GM23248 (cell line): ENCODE measurements around the gene MYLK. TPM values are rescaled to one million over a fixed set of nuclear protein-coding genes. Genes with fewer than 3 reads are reported as not detected.

Experiments used
- DNase-seq: peaks from one replicate; pipeline ENCODE4 v3.0.0-alpha.2; 2015
- H2AFZ ChIP-seq: fragments of 200-600 bp; sonication (generic); 2 replicates; pipeline ENCODE4 v1.6.1; 2016; ENCODE audit warnings: antibody characterized with exemption
- H3F3A ChIP-seq: fragments of 200-600 bp; sonication (generic); 2 replicates; pipeline ENCODE4 v1.6.1; 2016; ENCODE audit warnings: mild to moderate bottlenecking, antibody characterized with exemption, mixed run types; ENCODE audit not compliant: insufficient read depth
- H3K27ac ChIP-seq: fragments of 200-600 bp; sonication (generic); 2 replicates; pipeline ENCODE4 v1.5.1; 2016; ENCODE audit warnings: mild to moderate bottlenecking
- H3K27me3 ChIP-seq: fragments of 200-600 bp; sonication (generic); replicated peaks from 2 replicates; pipeline ENCODE4 v1.6.1; 2016; ENCODE audit warnings: mild to moderate bottlenecking; ENCODE audit not compliant: insufficient read depth
- H3K36me3 ChIP-seq: fragments of 200-600 bp; sonication (generic); 2 replicates; pipeline ENCODE4 v1.6.1; 2016; ENCODE audit warnings: low read depth, mild to moderate bottlenecking
- H3K4me1 ChIP-seq: fragments of 200-600 bp; sonication (generic); 2 replicates; pipeline ENCODE4 v1.6.1; 2016; ENCODE audit warnings: mild to moderate bottlenecking; ENCODE audit not compliant: insufficient read depth
- H3K4me2 ChIP-seq: fragments of 200-600 bp; sonication (generic); one replicate; pipeline ENCODE4 v1.6.1; 2016; ENCODE audit warnings: mild to moderate bottlenecking; ENCODE audit not compliant: unreplicated experiment
- H3K4me3 ChIP-seq: fragments of 200-600 bp; sonication (generic); 2 replicates; pipeline ENCODE4 v1.5.1; 2016; ENCODE audit warnings: mild to moderate bottlenecking
- H3K79me2 ChIP-seq: fragments of 200-600 bp; sonication (generic); 2 replicates; pipeline ENCODE4 v1.6.1; 2016; ENCODE audit warnings: mild to moderate bottlenecking; ENCODE audit not compliant: insufficient read depth
- H3K9ac ChIP-seq: fragments of 200-600 bp; sonication (generic); 2 replicates; pipeline ENCODE4 v1.6.1; 2016; ENCODE audit warnings: mild to moderate bottlenecking
- H3K9me2 ChIP-seq: fragments of 200-600 bp; sonication (generic); 2 replicates; pipeline ENCODE4 v1.6.1; 2016; ENCODE audit warnings: mixed run types, mild to moderate bottlenecking, moderate library complexity; ENCODE audit not compliant: insufficient read depth
- H3K9me3 ChIP-seq: fragments of 200-600 bp; sonication (generic); one replicate; pipeline ENCODE4 v1.6.1; 2017; ENCODE audit warnings: low read depth
- H4K20me1 ChIP-seq: fragments of 200-600 bp; sonication (generic); 2 replicates; pipeline ENCODE4 v1.6.0; 2016; ENCODE audit not compliant: insufficient read depth
- EZH2 ChIP-seq: fragments of 200-600 bp; sonication (generic); IDR thresholded peaks from 2 replicates; pipeline ENCODE4 v1.6.1; 2018; ENCODE audit warnings: antibody characterized with exemption, mild to moderate bottlenecking; ENCODE audit not compliant: insufficient read depth, poor library complexity, severe bottlenecking
- EZH2phosphoT487 ChIP-seq: fragments of 200-600 bp; sonication (generic); IDR thresholded peaks from 2 replicates; pipeline ENCODE4 v1.6.1; 2018; ENCODE audit warnings: antibody characterized with exemption, moderate library complexity, mild to moderate bottlenecking, low read depth; ENCODE audit not compliant: insufficient read depth
- WGBS, 2 experiments: methylation state at CpG; one replicate each; pipeline ENCODE4 v1.1.6; 2015 to 2017; ENCODE audit warnings: low lambda C conversion rate in 2 of 2, low coverage in 1 of 2; ENCODE audit errors: missing lambda C conversion rate in 2 of 2; 5-methylcytosine and 5-hydroxymethylcytosine counted together
- in situ Hi-C: fragments of 300-500 bp; cut with MboI; formaldehyde crosslinking; loops from 2 replicates; pipeline ENCODE4 v1.15.0; 2020
- polyA plus RNA-seq: library from polyadenylated mRNA; unstranded; fragments of >200 nt; fragmentation: Nextera tagmentation; extraction: Ambion mirVana; gene quantifications from 2 replicates; pipeline ENCODE4 v1.2.1, GENCODE V29; 2016
- total RNA-seq: library from RNA; depleted of rRNA; stranded (reverse); fragments of >200 nt; shearing (Covaris generic); gene quantifications from 2 replicates; pipeline ENCODE4 v1.2.3, GENCODE V29; 2014

The MYLK gene
- total and polyA plus RNA-seq, 2 experiments from 2014 or later: 110 to 174 TPM

- H3K27me3 ChIP-seq: no peaks in the 10 kb centered on the region
- no peaks in the 10 kb centered on the region for H3K9me2 ChIP-seq
- H3K4me3 ChIP-seq: no peak overlapping the region
- H2AFZ ChIP-seq: no peak overlapping the region
- H3K4me1 ChIP-seq: peaks cover 33% of the 10 kb centered on the region
- H4K20me1 ChIP-seq: no peaks in the 10 kb centered on the region
- peak overlapping the region; percentile 21 for H3K4me2 ChIP-seq
- 9 to 38% methylated on average over 1 of the region's 1 CpG for WGBS, 2 experiments
- in situ Hi-C loops: no loop called here
- H3K27ac ChIP-seq: peak overlapping the region; percentile 43
- peaks cover 44% of the 10 kb centered on the region for H3K36me3 ChIP-seq
- peak; percentile 48 for DNase-seq
- H3K9ac ChIP-seq: no peak overlapping the region
- H3K9me3 ChIP-seq: peaks cover 5% of the 10 kb centered on the region
- TF ChIP-seq EZH2: no peak
- no peak for TF ChIP-seq EZH2phosphoT487
- H3K79me2 ChIP-seq: peaks cover 56% of the 10 kb centered on the region
- H3F3A ChIP-seq: peaks cover 25% of the 10 kb centered on the region
Measured at GRCh38 chr3:123833398-123833785, 50.7 kb downstream of the MYLK start.

- no peak for TF ChIP-seq EZH2phosphoT487
- TF ChIP-seq EZH2: no peak
- Histone ChIP-seq H3K4me2 (no peak overlapping the region), H3F3A (peaks cover 25% of the 10 kb centered on the region), H3K9me3 (no peaks in the 10 kb centered on the region), H3K4me3 (no peak overlapping the region), H3K9me2 (no peaks in the 10 kb centered on the region), H3K9ac (no peak overlapping the region), H4K20me1 (no peaks in the 10 kb centered on the region), H2AFZ (no peak overlapping the region), H3K79me2 (peaks cover 56% of the 10 kb centered on the region), H3K27ac (no peak overlapping the region), H3K27me3 (no peaks in the 10 kb centered on the region), H3K36me3 (peaks cover 44% of the 10 kb centered on the region), H3K4me1 (peaks cover 33% of the 10 kb centered on the region)
- in situ Hi-C loops: no loop called here
- 70 to 74% methylated on average over 3 of the region's 3 CpGs for WGBS, 2 experiments
- DNase-seq: no peak
Measured at GRCh38 chr3:123832692-123833397, 51.3 kb downstream of the MYLK start.

GRCh38 chr3:123831420-123831819, 52.7 kb downstream of the MYLK start:
- Histone ChIP-seq H3K9me3 (peaks cover 8% of the 10 kb centered on the region), H3K4me1 (peaks cover 33% of the 10 kb centered on the region), H2AFZ (no peak overlapping the region), H3K4me3 (no peak overlapping the region), H3F3A (peaks cover 25% of the 10 kb centered on the region), H3K79me2 (peaks cover 54% of the 10 kb centered on the region), H3K27ac (no peak overlapping the region), H4K20me1 (no peaks in the 10 kb centered on the region), H3K9me2 (no peaks in the 10 kb centered on the region), H3K27me3 (no peaks in the 10 kb centered on the region), H3K36me3 (peaks cover 44% of the 10 kb centered on the region), H3K9ac (no peak overlapping the region), H3K4me2 (no peak overlapping the region)
- DNase-seq: no peak
- no peak for TF ChIP-seq EZH2phosphoT487
- TF ChIP-seq EZH2: no peak
- 92 to 95% methylated on average over 5 to 7 of the region's 7 CpGs for WGBS, 2 experiments
- in situ Hi-C loops: no loop called here

GRCh38 chr3:123821920-123822319, 62.2 kb downstream of the MYLK start:
- Histone ChIP-seq H3K4me2 (no peak overlapping the region), H3K4me1 (peaks cover 26% of the 10 kb centered on the region), H3K9me2 (no peaks in the 10 kb centered on the region), H3K4me3 (no peak overlapping the region), H3K27me3 (no peaks in the 10 kb centered on the region), H4K20me1 (no peaks in the 10 kb centered on the region), H3K79me2 (peaks cover 38% of the 10 kb centered on the region), H3K36me3 (peaks cover 33% of the 10 kb centered on the region), H3K9me3 (peaks cover 3% of the 10 kb centered on the region), H3F3A (peaks cover 34% of the 10 kb centered on the region), H3K9ac (no peak overlapping the region), H3K27ac (no peak overlapping the region), H2AFZ (no peak overlapping the region)
- in situ Hi-C loops: no loop called here
- DNase-seq: no peak
- WGBS, 2 experiments: 89 to 97% methylated on average over 1 of the region's 1 CpG
- no peak for TF ChIP-seq EZH2phosphoT487
- TF ChIP-seq EZH2: no peak
